Activated gamma-delta T cell treated with anti-CD3 and anti-CD28 coated beads, Interleukin-2, amount 50 U/mL, for 16 hours (primary cell): ENCODE results near the gene EHD2.
"Not testable (repeated sequence)": the region's sequence is repeated elsewhere in the genome, so short reads cannot be mapped to it uniquely, and the experiment has no call there.

Experiments
- DNase-seq: peaks from one replicate; pipeline ENCODE4 v3.0.0-alpha.2; 2020; ENCODE audit warnings: low read depth

EHD2 gene

GRCh38 chr19:47750752-47751151, 37.5 kb downstream of the EHD2 start:
- DNase-seq, result no peak

GRCh38 chr19:47752440-47753211, 39.4 kb downstream of the EHD2 start:
- no peak for DNase-seq

DNA sequence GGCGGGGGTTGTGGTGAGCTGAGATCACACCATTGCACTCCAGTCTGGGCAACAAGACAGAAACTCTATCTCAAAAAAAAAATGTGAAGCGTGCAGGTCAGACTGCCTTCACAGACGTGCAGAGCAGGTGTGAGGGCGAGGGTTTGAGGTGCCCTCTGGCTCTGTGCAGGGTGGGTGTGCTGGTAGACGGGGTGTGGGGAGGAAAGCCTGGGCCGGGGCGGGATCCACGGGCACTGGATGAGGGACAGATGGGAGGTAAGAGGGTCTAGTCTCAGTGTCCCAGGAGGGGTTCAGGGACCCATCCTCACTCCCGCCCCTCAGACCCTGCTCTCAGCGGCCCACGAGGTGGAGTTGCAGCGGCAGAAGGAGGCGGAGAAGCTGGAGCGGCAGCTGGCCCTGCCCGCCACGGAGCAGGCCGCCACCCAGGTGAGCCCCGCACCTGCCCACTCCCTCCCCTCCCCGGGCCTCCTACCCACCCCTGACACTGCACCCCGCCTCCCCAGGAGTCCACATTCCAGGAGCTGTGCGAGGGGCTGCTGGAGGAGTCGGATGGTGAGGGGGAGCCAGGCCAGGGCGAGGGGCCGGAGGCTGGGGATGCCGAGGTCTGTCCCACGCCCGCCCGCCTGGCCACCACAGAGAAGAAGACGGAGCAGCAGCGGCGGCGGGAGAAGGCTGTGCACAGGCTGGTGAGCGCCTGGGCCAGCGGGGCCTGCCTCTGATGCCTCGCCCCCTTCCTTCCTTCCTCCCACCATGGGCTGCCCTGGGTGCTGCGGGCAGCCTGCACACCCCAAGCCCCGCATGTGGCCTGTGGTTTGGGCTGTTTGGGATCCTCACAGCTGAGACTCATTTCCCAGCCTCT, 41.2 kb downstream of the EHD2 start:
- no peak for DNase-seq

GRCh38 chr19:47755065-47755761, 42.0 kb downstream of the EHD2 start:
- no peak for DNase-seq

GRCh38 chr19:47755762-47756626, 42.8 kb downstream of the EHD2 start:
- no peak for DNase-seq

DNA sequence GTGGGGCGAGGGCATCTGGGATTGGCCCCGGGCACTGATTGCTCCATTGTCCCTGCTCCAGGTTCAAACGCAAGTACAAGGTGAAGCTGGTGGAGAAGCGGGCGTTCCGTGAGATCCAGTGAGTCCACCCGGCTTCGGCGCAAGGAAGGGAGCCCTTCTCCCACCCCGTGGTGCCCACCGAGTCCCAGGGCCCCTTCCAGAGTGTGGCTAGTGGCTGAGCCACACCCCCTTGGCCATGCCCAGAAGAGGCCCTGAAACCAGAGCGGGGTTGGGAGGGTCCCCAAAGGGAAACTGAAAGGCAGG, 43.4 kb downstream of the EHD2 start:
- DNase-seq, result no peak

GRCh38 chr19:47756953-47757608, 43.9 kb downstream of the EHD2 start:
- no peak for DNase-seq

- no peak for DNase-seq
Measured at GRCh38 chr19:47757617-47758442, 44.6 kb downstream of the EHD2 start.

- DNase-seq, result no peak
Measured at GRCh38 chr19:47758443-47758804, 45.2 kb downstream of the EHD2 start.

- no peak for DNase-seq
Measured at GRCh38 chr19:47760632-47760999, 47.4 kb downstream of the EHD2 start.

DNA sequence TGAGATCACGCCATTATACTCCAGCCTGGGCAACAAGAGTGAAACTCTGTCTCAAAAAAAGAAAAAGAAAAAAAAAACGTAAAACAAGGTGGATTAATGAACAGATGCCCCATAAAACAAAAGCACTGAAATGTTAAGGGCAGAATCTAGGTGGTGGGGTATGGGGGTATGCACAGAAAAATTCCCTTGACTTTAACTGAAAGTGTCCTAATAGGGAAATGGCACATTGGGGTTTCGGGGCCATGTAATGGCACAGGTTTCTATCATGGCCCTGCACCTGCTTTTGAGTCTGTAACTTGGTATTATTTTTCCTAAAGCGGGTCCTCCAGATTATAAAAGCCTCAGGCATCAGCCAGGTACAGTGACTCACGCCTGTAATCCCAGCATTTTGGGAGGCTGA, 48.3 kb downstream of the EHD2 start:
- DNase-seq, result no peak

DNA sequence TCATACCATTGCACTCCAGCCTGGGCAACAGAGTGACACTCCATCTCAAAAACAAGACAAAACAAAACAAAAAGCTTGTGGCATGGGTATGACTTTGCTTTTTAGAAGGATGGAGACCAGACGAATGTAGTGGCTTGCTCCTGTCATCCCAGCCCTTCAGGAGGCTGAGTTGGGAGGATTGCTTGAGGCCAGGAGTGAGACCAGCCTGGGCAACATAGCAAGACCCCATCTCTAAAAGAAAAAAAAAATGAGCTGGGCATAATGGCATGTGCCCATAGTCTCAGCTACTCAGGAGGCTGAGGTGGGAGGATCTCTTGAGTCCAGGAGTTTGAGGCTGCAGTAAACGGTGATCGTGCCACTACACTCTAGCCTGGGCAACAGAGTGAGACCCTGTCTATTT, 48.9 kb downstream of the EHD2 start:
- no peak for DNase-seq

DNA sequence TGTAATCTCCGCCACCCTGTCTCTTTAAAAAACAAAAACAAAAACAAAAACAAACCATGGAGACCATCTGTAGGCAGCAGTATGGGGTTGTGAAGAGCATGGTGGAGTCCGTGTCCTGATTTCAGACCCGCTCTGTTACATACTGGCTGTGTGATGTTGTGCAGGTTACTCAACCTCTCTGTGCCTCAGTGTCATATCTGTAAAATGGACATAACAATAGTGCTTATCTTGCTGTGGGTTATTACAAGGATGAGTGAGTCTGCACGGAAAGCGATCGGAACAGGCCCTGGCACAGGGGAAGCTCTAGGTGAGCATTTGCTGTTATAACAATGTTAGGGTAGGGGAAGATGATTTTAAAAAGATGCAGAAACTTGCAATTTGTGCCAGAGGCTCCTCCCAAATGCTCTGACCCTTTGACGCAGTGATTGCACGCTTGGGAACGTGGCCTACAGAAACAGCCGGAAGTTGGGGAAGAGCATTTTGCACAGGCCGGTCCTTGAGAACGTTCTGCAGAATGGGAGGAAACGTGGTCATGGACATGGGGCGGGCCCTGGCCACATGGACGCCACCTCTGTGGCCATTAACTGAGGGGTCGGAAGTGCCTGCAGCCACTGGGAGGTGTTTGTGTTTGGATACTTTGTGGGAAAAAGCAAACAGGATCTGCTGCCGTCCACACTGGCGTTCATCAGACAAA, 49.5 kb downstream of the EHD2 start:
- no peak for DNase-seq

DNA sequence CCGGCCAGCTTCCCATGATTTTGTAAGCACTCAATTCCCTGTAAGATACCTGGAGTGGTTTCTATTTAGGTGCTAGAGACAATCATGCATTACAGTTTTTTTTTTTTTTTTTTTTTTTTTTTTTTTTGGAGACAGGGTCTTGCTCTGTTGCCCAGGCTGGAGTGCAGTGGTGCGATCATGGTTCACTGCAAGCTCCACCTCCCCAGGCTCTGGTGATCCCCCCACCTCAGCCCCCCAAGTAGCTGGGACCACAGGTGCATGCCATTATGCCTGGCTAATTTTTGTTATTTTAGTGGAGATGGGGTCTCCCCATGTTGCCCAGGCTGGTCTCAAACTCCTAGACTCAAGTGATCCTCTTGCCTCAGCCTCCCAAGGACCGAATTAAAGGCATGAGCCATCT, 51.5 kb downstream of the EHD2 start:
- not testable (repeated sequence) for DNase-seq

GRCh38 chr19:47765523-47766358, 52.5 kb downstream of the EHD2 start:
- DNase-seq, result no peak

DNA sequence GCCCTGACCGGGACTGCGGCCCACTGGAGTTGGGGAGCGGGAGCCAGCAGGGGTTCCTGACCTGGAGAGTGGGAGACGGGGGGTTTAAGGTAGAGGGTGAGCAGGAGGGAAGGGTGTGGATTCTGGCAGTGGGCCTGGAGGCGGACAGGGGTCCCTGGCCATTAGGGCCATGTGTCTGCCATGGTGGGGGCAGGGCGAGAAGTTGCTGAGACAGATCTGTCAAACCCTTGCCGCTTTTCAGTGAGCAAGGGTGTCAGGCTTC, 53.1 kb downstream of the EHD2 start:
- DNase-seq, result no peak

- no peak for DNase-seq
Measured at GRCh38 chr19:47766670-47767069, 53.4 kb downstream of the EHD2 start.

- DNase-seq, result no peak
Measured at GRCh38 chr19:47767349-47767748, 54.1 kb downstream of the EHD2 start.

GRCh38 chr19:47768604-47769003, 55.4 kb downstream of the EHD2 start:
- no peak for DNase-seq
